Aorta (tissue), 5 donors: ENCODE data around the gene OR6C2. TPM values are rescaled to one million over a fixed set of nuclear protein-coding genes. Genes with fewer than 3 reads are reported as not detected.
"Not testable (repeated sequence)": the region's sequence is repeated elsewhere in the genome, so short reads cannot be mapped to it uniquely, and the experiment has no call there.

Experiments used
- ATAC-seq: fragments of 200-7000 bp; cut with Tn5 transposase; one replicate; pipeline ENCODE4 v1.9.1; 2022; ENCODE audit warnings: moderate library complexity; ENCODE audit not compliant: low FRiP score
- DNase-seq, 2 donors: peaks; one replicate each; pipeline ENCODE4 v3.0.0-alpha.2; 2020
- H3K27ac ChIP-seq, 2 donors: one replicate each; pipeline ENCODE4 v1.5.1; 2013; ENCODE audit warnings: low read length in 2 of 2, mild to moderate bottlenecking in 2 of 2, moderate library complexity in 2 of 2, control low read depth in 1 of 2, inconsistent platforms in 1 of 2, low read depth in 1 of 2
- H3K27me3 ChIP-seq, 2 donors: one replicate each; pipeline ENCODE4 v1.6.1; 2013; ENCODE audit warnings: control low read depth in 1 of 2, low read length in 1 of 2, mild to moderate bottlenecking in 1 of 2, moderate library complexity in 1 of 2; ENCODE audit not compliant: insufficient read depth in 2 of 2, control insufficient read depth in 1 of 2
- H3K36me3 ChIP-seq, 2 donors: one replicate each; pipeline ENCODE4 v1.6.1; 2013; ENCODE audit warnings: control low read depth in 1 of 2, low read length in 1 of 2, mild to moderate bottlenecking in 1 of 2; ENCODE audit not compliant: insufficient read depth in 2 of 2, control insufficient read depth in 1 of 2
- H3K4me1 ChIP-seq, 2 donors: one replicate each; pipeline ENCODE4 v1.6.1; 2013; ENCODE audit warnings: low read length in 2 of 2, control low read depth in 1 of 2, mild to moderate bottlenecking in 1 of 2, moderate library complexity in 1 of 2; ENCODE audit not compliant: insufficient read depth in 2 of 2, control insufficient read depth in 1 of 2
- H3K4me3 ChIP-seq, 2 donors: one replicate each; pipeline ENCODE4 v1.5.1; 2013; ENCODE audit warnings: low read length in 2 of 2, control low read depth in 1 of 2, mild to moderate bottlenecking in 1 of 2
- H3K9me3 ChIP-seq: one replicate; pipeline ENCODE4 v1.6.1; 2013; ENCODE audit warnings: mild to moderate bottlenecking, low read length; ENCODE audit not compliant: control insufficient read depth
- WGBS, 2 donors: extraction: QIAGEN DNeasy Blood & Tissue Kit; methylation state at CpG; one replicate each; pipeline ENCODE4 v1.1.7; 2013; 5-methylcytosine and 5-hydroxymethylcytosine counted together
- intact Hi-C, 2 donors: fragments of 100-400 bp; cut with DNase I; formaldehyde crosslinking; loops; one replicate each; pipeline versions ENCODE4 v1.14.2 to v1.15.0; 2022
- polyA plus RNA-seq, 2 donors: library from polyadenylated mRNA; stranded (reverse); fragments of 200-250 nt; gene quantifications; one replicate each; pipeline ENCODE4 v1.2.3, GENCODE V29; 2013
- total RNA-seq, 2 donors: library from RNA; stranded (reverse); fragmentation: NEBNext Ultra II Directional; extraction: Animal tissue kit (Norgen Biotek cat#: 25700); gene quantifications; one replicate each; pipeline ENCODE4 v1.2.1, GENCODE V29; 2021
- donor health status: healthy with polysubstance abuse.
- donor health status: Bipolar disorder and iron deficiency.
- donor health status: DM: no; HTN: no; CAD: no.
- donor health status: DM: no; HTN: no; CAD: no.
- donor health status: DM: yes; HTN: yes; CAD: no.

The OR6C2 gene
- total and polyA plus RNA-seq, 4 donors, result not detected

- Histone ChIP-seq H3K4me3 (no peak overlapping the region), H3K27me3 (no peaks in the 10 kb centered on the region), H3K36me3 (no peaks in the 10 kb centered on the region), H3K9me3 (no peaks in the 10 kb centered on the region), H3K27ac (no peak overlapping the region), H3K4me1 (no peaks in the 10 kb centered on the region)
- WGBS, 2 donors, result 3 to 4% methylated on average over 2 of the region's 2 CpGs
- DNase-seq (no peak), ATAC-seq (no peak)
- intact Hi-C loops, result no loop called here
Measured at GRCh38 chr12:55467836-55468235, 24.0 kb downstream of the OR6C2 start.

DNA sequence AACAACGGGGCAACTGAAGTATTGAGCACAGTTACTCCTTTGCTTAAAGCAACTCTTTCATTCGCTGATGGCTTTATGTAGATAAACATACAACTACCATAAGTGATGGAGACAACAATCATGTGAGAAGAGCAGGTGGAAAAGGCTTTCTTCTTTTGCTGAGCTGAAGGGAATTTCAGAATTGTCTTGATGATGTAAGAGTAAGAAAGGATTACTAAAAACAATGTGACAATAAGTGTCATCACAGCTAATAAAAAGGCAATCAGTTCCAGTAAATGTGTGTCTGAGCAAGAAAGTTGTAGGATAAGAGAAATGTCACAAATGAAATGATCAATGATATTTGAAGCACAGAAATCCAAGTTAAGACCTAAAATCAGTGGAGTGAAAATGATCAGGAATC lies 25.4 kb downstream of the OR6C2 start:
- no peaks in the 10 kb centered on the region for H3K27me3 ChIP-seq
- H3K9me3 ChIP-seq, result no peaks in the 10 kb centered on the region
- ATAC-seq (no peak), DNase-seq (no peak)
- no peak overlapping the region for H3K4me3 ChIP-seq
- 53 to 54% methylated on average over 2 of the region's 2 CpGs for WGBS, 2 donors
- H3K36me3 ChIP-seq, result no peaks in the 10 kb centered on the region
- no peaks in the 10 kb centered on the region for H3K4me1 ChIP-seq
- intact Hi-C loops, result no loop called here
- no peak overlapping the region for H3K27ac ChIP-seq

GRCh38 chr12:55470088-55470829 lies 26.4 kb downstream of the OR6C2 start, which contains the start of gene OR6C70:
OR6C70 (minus strand) TSS chr12:55470138; CDS start chr12:55470138, 0 bp downstream.
- no peaks in the 10 kb centered on the region for H3K9me3 ChIP-seq
- no peaks in the 10 kb centered on the region for H3K4me1 ChIP-seq
- H3K27me3 ChIP-seq, result no peaks in the 10 kb centered on the region
- DNase-seq, result no peak
- intact Hi-C loops, result no loop called here
- H3K27ac ChIP-seq, result no peak within 1 kb of the TSS
- no peaks in the 10 kb centered on the region for H3K36me3 ChIP-seq
- no peak within 1 kb of the TSS for H3K4me3 ChIP-seq
- ATAC-seq, result no peak
- 71 to 75% methylated on average over 3 of the region's 3 CpGs for WGBS, 2 donors

DNA sequence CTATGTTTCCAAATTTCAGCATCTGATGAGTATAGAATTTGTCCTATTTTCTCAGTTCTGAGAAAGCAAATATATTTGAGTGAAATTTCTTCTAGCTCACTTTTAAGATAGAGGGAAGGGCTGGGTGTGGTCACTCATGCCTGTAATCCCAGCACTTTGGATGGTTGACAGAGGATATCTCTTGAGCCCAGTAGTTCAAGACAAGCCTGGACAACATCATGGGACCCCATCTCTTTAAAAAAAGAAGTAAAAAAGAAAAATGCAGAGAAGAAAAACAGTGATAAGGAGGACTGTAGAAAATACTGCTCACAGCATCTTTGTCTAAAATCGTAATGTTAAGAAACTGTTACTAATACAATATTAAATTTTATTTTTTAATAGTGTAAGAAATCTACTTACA lies 28.4 kb downstream of the OR6C2 start:
- no peaks in the 10 kb centered on the region for H3K9me3 ChIP-seq
- H3K27me3 ChIP-seq, result no peaks in the 10 kb centered on the region
- H3K4me1 ChIP-seq, result no peaks in the 10 kb centered on the region
- 78 to 86% methylated on average over 1 of the region's 1 CpG for WGBS, 2 donors
- ATAC-seq (no peak), DNase-seq (no peak)
- H3K4me3 ChIP-seq, result no peak overlapping the region
- H3K36me3 ChIP-seq, result no peaks in the 10 kb centered on the region
- no peak overlapping the region for H3K27ac ChIP-seq
- intact Hi-C loops, result no loop called here

DNA sequence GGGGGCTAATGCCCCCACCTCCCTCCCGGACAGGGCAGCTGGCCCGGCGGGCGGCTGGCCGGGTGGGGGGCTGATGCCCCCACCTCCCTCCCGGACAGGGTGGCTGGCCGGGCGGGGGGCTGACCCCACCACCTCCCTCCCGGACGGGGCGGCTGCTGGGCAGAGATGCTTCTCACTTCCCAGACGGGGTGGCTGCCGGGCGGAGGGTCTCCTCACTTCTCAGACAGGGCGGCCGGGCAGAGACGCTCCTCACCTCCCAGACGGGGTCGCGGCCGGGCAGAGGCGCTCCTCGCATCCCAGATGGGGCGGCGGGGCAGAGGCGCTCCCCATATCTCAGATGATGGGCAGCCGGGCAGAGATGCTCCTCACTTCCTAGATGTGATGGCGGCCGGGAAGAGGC lies 35.3 kb downstream of the OR6C2 start:
- H3K36me3 ChIP-seq, H3K27me3 ChIP-seq, ATAC-seq, H3K4me3 ChIP-seq, DNase-seq, H3K4me1 ChIP-seq, H3K27ac ChIP-seq, H3K9me3 ChIP-seq, intact Hi-C loops: not testable (repeated sequence)
- 93% methylated on average over 16 to 29 of the region's 29 CpGs for WGBS, 2 donors

GRCh38 chr12:55484284-55484683 lies 40.4 kb downstream of the OR6C2 start:
- ATAC-seq, intact Hi-C loops, H3K36me3 ChIP-seq, H3K27me3 ChIP-seq, DNase-seq, H3K9me3 ChIP-seq, H3K27ac ChIP-seq, H3K4me3 ChIP-seq, H3K4me1 ChIP-seq: not testable (repeated sequence)
- WGBS, 2 donors, result 43 to 74% methylated on average over 5 to 13 of the region's 13 CpGs

DNA sequence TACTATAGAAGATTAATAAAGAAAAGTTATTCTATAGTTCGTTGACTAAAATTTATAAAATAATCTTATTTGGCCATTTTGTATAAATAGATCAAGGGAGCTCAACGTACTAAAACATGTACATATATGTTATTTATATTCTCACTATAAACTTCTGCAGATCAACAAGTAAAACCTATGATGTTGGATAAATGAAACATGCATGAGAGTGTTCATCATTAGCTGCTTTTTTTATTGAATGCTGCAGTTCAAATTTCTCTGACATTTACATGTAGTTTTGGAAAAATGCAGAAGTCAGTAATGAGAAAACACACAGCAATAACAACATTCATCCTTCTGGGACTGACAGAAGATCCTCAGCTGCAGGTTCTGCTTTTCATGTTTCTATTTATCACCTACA lies 48.2 kb downstream of the OR6C2 start, which contains the start of gene OR6C68:
TSS of gene OR6C68 (plus strand) at position 301 of the 400 bp plus-strand sequence. CDS start at position 301, 0 bp downstream.
- H3K4me1 ChIP-seq, result no peaks in the 10 kb centered on the region
- H3K27me3 ChIP-seq, result no peaks in the 10 kb centered on the region
- no peak within 1 kb of the TSS for H3K4me3 ChIP-seq
- ATAC-seq, result no peak
- DNase-seq, result no peak
- H3K27ac ChIP-seq, result no peak within 1 kb of the TSS
- WGBS, 2 donors, result 44 to 49% methylated on average over 2 of the region's 2 CpGs
- intact Hi-C loops, result no loop called here
- H3K36me3 ChIP-seq, result no peaks in the 10 kb centered on the region
- H3K9me3 ChIP-seq, result no peaks in the 10 kb centered on the region

GRCh38 chr12:55495490-55495889 lies 51.6 kb downstream of the OR6C2 start:
- Histone ChIP-seq H3K27ac (no peak overlapping the region), H3K27me3 (no peaks in the 10 kb centered on the region), H3K9me3 (no peaks in the 10 kb centered on the region), H3K4me1 (no peaks in the 10 kb centered on the region), H3K4me3 (no peak overlapping the region), H3K36me3 (no peaks in the 10 kb centered on the region)
- ATAC-seq (no peak), DNase-seq (no peak)
- intact Hi-C loops, result no loop called here
- WGBS, 2 donors, result 48 to 53% methylated on average over 5 of the region's 5 CpGs

DNA sequence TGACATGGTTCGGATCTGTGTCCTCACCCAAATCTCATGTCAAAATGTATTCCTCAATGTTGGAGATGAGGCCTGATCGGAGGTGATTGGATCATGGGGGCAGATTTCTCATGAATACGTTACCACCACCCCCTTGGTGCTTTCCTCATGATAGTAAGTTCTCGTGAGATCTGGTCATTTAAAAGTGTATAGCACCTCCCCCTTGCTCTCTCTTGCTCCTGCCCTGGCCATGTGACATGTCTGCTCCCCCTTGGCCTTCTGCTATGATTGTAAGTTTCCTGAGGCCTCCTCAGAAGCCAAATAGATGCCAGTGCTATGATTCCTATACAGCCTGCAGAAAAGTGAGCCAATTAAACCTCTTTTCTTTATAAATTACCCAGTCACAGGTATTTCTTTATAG lies 55.4 kb downstream of the OR6C2 start:
- Histone ChIP-seq H3K9me3 (peaks cover 3% of the 10 kb centered on the region), H3K27me3 (no peaks in the 10 kb centered on the region), H3K36me3 (no peaks in the 10 kb centered on the region), H3K4me3 (no peak overlapping the region), H3K4me1 (no peaks in the 10 kb centered on the region), H3K27ac (no peak overlapping the region)
- WGBS, 2 donors, result 75 to 78% methylated on average over 4 of the region's 4 CpGs
- intact Hi-C loops, result no loop called here
- DNase-seq, result no peak
- ATAC-seq, result no peak
